DMS79 (cell line): ENCODE results near the gene GBGT1.

Source experiments
- DNase-seq: peaks from one replicate; lab custom pipeline; 2025; lab: John Stamatoyannopoulos, UW

The GBGT1 gene

DNA sequence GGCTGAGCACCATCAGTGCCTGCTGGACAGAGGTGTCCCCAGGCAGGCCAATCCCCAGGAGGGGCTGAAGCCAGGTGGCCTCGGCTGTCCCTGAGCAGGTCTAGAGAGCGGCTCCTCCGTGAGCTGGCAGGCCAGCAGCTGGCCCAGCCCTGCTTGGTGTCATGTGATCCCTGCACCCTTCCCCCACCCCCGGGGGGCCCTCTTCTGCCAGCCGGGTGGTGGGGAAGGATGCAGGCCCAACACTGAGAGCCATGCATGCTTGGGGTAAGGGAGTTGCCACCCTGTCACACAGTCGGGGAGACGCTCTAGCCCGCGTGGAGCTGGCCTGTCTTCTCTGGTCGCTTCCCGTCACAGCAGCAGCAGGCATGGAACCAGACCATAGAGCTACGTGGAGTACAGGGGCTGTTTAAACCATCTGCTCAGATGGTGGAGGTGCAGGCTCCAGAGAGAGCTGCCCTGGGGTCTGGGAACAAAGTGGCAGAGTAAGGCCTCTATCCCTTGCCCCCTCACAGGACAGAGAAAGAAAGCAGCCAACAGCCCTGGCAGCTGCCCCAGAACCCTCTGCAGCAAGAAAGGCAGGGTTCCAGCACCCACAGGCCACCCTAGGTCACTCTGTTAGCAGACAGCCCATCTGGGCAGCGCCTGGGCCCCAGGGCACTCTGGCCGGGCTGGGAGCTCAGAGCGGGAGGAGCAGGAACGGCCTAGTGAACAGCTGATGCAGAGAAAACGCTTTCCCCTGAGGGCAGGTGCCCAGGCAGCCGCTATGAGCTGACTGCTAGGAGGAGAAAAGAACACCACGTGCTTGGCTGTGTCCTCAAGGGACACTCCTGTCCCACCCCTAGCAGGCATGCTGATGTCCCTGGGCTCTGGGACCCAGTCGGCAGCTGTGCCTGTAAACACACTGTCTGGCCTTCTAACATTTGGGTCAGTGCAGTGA lies 49.5 kb downstream of the GBGT1 start:
- no peak for DNase-seq

DNA sequence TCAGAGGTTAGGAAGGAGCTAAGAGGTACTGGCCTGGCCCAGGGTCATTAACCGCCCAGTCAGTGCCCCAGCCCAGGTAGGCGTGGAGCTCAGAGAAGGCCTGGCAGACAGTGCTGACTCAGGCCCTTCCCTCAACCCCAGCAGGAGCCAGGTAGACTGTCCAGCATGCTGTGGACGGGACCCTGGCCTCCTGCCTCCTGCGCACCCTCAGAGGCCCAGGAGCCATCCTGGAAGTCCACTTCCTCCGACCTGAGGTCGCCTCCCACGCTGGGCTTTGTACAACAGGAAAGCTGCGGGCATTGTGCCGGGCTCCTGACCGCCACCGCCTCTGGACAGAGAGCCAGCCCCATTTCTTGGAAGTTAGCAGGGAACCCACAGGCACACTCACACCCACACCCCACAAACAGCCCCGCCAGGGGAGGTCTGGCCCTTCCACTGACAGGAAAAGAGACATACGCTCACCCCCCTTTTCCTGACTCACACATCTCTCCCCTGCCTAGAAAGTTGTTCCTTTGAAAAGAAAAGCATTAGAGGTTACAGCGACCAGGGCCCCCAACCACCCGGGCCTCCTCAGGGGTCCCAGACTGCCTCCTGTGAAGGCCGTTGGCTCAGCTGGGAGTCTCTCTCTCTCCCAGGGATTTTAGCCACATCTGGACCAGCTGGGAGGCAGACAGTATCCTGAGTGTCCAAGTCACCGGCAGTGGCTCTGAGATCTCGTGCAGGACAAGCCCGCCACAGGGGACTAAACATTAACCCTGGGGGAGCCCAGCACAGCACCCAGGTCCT lies 50.4 kb downstream of the GBGT1 start:
- DNase-seq = no peak

DNA sequence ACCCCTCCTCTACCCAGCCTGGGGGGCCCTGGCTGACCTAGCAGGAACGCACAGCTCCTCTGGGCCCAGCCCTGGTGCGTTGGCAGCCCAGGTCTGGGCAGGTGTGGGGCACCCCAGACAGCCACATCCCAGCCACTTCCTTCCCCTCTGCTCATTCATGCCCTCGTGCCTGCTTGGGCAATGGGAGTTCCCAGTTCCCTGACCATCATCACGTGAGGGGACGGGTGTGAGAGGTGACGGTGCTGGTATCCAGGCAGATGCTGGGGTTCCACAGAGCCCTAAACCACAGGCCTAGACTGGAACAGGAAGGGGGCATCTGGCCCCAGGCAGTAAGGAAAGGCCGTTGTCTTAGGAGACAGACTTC lies 51.1 kb downstream of the GBGT1 start:
- no peak for DNase-seq

DNA sequence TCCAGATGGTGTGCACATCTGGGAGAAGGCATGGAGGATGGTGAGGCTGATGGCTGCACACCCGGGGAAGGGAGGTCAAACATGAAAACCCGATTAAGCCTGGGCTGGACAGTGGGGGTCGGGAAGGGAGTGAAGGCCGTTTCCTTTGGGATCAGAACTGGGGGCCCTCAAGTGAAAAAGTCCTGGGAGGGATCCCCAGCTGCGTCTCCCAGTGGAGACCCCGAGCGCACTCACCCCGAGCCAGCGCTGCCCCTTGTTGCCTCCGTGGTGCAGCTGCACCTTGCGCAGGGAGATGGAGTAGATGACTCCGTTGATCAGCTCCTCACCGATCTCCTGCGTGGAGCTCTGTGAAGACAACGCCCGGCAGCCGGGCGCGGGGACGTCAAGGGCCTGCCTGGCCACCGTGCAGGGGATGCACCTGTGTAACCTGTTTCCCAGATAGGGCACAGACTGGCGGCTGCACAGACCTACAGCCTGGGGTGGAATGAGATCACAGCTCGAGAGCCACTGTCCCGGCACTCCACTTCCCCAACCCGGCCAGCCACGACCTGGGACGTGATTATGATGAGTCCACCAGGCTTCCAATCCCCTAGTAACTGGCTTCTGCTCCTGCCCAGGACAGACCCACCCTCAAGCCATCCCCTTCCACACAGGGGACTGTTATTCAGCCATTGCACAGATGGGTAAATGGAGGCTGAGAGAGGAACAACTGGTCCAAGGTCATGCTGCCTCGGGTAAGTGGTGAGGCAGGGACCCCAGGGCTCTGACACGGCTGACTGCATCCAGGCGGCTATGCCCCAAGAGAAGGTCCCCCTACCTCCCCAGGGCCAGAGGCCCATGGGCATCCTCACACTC lies 51.7 kb downstream of the GBGT1 start:
- DNase-seq = no peak

DNA sequence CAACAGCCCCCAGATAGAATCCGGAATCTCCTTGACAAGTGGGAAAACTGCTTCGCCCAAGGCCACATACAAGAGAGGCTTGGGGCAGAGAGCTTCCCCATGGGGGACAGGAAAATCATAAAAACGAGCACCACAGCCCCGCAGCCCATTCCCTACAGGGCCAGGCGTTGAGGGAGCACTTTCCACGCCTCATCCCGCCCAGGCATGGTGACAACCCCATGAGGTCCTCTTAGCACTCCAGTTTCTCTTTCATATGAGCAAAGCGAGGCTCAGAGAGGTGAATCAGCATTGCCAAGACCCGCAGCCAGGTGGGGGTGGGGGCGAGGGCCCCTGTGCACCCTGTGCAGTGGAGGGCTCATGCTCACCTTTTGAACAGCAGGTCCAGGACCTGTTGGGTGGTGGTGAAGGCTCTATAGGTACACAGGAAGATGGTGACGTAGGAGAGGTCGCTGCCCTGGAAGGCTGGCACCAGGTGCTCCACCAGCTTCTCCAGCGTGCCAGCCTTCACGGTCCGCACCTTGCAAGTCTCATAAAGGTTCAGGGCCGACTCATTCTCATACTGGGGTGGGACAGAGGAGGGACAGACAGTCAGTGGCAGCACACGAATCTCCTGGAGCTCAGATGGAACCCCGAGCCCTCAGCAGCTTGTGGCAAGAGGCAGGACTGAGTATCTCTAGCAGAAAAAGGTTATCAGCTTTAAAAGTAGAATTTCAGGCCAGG lies 53.6 kb downstream of the GBGT1 start:
- DNase-seq = no peak

DNA sequence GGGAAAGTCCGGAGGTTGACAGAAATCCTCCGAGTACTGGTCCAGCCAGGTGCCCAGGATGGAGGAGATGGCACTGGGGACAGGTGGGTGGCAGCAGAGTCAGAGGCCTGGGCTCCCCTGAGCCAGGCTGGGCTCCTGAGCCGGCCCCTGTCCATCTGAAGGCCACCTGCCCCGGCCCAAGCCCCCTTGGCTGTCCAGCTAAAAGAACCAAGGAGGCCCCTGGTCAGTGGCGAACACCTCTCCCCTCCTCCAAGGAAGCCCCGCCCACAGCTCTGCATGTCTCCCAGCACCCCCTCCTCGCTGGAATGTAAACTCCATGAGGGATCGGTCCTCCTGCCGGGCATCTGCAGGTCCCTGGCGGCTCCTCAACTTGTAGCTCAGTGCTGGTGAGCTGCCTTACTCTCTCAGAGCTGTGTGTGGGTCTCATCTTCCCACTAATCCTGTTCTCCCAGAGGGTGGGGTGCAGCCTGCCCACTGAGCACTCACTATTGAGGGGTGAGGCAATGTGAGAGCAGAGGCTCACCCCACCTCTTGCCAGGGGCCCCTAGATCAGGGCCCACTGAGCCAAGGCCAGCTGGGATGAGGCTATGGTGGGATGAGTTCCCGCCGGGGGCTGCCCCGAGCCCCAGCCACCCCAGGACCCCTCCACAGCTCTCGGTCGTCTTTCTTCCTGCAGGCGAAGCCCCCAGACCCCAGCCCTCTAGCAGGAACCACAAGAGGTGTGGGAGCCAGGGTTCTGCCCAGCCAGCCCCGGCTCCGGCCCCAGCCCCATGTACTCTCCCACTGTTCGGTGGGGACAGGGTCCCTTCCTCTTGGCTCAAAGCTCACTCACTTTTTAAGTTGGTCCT lies 54.7 kb downstream of the GBGT1 start:
- no peak for DNase-seq

DNA sequence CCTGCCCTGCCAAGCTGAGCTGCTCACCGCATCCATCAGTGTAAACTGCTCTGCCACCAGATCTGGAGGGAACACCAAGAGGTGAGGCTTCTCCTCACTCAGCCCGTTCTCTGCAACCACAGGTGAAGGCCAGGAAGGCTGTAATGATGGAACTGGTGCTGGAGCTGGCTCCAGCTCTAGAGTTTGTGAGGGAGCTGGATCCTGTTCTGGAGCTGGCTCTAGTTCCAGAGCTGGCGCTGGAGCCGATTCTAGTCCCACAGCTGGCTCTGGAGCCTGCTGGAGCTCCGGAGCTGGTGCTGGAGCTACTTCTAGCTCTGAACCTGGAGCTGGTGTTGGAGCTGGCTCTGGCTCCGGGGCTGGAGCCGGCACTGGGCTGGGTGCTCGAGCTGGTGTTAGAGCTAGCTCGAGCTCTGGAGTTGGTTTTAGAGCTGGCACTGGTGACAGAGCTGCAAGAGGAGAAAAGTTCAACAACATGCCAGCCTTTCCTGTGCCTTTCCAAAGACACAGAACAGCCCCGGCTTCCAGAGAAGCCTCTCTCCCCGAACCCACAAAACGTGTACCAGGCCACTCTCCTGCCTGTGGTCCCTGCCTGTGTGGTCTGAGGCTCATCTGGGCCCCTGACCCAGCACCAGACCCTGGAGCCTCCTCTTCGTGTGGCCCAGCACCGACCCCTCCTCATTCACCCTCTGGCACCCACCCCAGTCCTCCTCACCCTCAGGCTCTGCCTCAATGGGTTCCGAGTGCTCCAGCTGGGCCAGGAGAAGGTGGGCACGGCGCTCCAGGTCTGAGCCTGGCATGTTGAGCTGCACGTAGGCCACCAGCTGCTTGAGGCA lies 55.5 kb downstream of the GBGT1 start:
- DNase-seq = no peak

DNA sequence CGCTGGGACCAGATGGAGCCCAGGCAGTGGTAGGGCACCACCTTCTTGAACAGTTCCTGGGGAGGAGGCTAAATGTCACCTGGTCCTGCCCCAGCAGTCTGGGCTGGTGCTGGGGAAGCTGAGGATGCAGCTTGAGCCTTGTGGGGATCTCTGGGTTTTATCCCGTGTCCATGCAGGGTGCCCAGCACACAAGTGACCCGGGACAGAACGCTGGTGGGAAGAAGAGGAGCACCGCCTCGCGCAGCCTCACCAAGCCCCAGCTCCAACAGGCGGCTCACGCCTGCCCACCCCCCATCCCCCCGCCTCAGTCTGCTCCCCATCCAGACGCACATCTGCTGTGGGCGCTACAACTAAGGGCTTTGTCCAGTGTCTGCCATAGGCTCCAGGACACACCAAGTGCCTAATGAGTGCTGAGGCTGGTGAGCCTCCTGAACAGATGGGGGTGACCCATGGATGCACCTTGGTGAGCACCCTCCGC lies 56.4 kb downstream of the GBGT1 start:
- DNase-seq = no peak

DNA sequence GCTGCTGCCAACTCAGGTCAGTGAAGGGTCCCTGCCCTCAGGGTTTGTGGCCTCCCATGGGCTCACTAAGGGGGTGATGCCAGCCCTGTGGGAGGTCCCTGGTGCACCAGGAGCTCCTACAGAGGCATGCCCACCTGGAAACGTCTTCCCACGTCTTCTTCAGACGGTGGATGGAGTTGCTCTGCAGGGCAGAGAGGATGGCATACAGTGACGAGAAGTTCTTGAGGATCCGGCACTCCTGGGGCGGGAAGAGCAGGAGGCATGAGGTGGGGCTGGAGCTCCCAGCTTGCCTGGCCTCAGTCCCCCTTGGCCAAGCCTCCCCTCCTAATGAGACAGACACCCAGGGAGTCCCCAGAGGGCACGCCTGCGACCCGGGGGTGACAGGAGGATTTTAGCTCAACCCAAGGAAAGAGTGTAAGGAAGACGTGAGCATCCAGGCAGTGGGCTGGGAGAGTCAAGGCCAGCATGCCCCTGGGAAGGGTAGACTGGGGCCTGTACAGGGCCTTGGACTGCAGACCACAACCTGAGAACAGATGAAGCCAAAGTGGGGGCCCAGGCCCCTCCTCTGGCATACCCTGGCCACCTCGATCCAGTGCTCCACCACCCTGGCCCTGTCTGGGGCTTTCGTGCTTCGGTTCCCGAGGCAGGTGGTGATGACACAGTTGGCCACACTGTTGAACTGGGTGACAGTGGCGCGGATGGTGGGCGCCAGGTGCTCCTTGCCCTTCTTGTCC lies 57.0 kb downstream of the GBGT1 start:
- DNase-seq = no peak

DNA sequence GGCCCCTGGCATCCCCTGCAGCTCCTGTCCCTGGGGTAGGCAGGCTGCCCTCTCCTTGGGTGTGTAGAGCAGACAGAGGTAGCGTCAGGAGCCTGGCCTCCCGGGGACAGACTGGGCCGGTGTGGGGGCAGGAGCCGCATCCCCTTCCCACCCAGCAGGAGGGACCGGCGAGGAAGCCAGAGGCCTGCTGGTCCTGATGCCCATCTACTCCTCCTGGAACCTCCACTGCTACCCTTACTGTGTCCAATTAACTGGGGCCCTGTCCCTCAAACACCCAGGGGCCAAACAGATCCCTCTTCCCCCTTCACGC lies 58.3 kb downstream of the GBGT1 start:
- no peak for DNase-seq

DNA sequence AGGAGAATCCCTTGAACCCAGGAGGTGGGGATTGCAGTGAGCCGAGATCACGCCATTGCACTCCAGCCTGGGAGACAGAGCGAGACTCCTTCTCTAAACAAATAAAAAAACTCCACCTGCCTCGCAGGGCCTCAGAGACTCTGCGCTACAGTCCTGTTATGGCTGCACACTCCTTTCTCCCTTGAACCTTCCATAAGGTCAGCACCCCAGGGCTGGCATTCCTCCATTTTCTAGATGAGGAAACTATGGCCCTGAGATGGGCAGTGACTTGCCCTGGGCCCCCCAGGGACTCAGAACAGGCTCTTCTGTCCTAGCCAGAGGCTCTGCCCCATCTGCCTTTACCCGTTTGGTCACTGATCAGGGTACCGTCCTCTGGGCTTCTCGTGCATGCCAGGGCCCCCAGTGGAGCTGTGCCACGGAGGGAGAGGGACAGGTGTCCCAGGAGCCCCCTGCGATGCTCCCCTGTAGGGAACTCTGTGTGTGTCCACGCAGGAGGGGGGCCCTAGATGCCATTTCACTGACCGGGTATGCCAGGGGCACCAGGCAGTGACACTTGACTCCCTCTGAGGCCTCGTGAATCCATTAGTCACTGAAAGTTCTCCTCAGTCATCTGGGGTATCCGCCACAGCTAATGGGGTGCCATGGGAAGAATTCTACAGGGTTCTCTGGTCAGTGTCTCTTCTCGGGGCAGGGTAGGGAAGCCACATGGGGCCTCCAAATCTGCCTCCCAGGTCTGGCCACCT lies 58.8 kb downstream of the GBGT1 start:
- no peak for DNase-seq

DNA sequence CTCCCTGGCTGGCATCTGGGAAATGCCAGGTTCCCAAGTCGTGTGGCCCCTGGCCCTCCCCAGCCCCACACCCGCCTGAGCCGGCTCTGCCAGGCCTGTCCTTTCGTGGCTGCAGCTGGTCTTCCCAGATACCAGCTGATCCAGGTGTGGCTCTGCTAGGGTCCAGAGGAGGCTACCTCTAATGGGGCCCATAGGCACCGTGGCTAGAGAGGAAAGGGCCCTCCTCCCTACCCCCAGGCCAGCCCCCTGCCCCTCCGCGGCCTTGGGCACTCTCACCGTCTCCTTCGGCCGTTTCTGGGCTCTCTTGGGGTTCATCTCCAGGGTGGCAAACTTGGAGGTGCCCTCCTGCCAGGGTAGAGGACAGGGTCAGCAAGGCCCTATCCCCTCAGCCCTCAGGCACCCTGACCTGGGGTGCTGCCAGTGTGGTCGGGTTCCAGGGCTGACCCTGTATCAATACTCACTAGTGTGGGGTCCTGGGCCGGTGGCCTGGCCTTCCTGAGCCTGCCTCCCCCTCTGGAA lies 59.7 kb downstream of the GBGT1 start:
- no peak for DNase-seq

DNA sequence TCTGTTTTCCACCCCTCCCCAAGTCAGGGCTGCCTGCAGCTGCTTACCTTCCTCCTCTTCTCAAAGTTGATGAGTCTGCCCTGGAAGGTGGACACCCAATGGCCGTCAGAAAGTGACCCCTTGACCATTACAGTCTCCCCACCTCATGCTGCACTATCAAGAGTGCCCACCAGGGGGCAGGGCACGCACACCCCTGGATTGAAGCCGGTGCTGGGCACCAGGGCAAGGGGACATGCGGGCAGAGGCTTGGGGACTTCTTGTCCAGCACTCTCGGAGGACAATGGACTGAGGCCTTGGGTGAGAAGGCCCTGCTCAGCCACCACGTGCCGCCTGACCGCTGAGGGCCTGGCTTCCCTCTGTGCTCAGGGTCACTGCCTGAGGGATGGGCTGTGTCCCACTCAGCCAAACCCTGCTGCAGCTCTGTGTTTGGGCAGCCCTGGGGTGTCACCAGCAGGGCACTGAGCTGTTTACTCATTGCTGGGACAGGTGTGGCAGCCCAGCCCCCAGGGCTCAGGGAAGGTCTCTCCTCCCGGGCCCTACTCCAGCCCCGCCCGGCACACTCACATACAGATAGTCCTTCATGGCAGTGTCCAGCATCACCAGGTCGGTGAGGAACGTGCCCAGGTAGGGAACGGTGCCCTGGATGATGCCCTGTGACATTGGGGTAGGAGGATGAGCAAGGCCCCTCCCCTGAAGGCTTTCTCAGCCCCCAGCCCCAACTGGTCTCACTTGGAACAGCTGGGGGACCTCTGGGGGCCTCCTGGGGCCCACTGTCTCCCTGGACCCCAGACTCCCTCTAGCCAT lies 60.3 kb downstream of the GBGT1 start:
- no peak for DNase-seq
